ENCODE data around the gene AP5Z1.

AP5Z1 gene

DNA sequence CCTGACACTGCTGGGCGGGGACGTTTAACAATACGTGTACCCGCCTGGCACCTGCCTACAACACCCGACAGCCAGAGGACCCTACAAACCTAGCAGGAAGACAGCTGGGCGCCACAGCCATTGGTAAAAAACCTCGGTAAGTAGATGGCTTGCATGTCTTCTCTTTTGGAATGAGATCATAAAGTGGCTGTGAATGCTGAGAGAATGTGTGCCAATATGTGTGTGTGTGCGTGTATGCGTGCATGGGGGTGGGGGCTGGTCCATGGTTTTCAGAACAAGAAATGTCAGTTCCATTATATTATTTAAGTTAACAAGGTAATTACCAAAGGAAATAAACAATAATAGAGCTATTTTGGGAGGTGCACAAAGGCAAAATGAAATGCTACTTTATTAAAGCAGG, 47.3 kb downstream of the AP5Z1 start:
- no peak for DNase-seq (ENCODE audit: low read depth)

DNA sequence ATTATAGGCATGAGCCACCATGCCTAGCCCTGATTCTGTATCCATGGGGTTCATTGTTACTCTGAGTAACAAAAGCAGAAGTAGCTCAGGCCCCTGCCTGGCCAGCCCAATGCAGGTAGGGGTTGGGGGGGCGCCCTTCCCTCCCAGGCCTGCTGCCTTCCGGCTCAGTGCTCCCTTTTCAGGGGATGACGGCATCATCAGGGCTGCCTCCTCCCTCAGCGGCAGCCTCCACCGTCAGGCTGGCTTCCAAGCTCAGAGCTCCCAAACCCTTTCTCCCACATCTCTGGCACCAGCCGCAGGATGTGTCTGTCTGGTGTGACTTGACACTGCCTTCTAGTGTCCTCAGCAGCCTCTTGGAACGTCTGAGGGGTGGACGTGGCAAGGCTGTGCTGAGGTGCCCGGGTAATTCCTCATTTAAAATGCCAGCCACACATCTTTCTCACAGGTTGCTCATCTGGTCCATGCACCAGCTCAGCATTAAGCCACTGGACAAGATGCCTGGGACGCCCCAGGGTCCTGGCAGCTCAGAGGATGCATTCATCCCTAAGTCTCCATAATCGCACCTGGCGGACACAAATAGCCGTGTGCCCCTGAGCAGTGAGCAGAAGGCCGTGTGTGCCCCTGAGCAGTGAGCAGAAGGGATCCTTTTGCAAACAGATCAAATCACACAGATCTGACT, 48.2 kb downstream of the AP5Z1 start:
- DNase-seq (ENCODE audit: low read depth) = no peak

DNA sequence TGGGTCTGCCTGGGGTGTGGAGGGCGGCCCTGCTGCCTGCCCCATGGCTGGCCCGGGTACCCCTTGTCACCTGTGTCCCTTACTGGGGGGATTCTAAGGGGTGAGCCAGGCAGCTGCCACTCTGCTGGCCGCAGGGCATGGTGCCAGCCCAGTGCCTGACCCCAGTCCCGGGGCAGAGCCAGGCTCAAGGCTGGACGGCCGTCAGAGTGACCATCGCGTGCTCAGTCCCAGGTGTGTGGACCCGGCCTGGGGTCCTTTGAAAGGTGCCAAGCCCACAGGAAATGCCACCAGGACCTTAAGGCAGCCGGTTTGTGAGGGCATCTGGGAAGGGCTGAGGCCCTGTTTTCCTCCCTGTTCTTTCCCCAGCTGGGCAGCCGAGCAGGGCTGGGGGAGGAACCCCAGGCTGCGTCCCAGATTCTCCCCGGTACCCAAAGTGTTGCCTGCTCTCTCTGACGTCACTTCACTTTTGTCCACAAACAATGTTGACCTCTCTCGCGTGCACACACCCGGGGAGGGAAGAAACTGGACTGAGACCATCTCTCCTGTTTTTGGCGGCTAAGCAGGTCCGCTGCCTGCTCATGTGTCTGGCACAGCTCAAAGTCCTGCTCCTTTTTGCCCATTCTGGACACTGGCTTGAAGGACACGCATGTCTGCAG, 48.8 kb downstream of the AP5Z1 start:
- DNase-seq (ENCODE audit: low read depth) = no peak

DNA sequence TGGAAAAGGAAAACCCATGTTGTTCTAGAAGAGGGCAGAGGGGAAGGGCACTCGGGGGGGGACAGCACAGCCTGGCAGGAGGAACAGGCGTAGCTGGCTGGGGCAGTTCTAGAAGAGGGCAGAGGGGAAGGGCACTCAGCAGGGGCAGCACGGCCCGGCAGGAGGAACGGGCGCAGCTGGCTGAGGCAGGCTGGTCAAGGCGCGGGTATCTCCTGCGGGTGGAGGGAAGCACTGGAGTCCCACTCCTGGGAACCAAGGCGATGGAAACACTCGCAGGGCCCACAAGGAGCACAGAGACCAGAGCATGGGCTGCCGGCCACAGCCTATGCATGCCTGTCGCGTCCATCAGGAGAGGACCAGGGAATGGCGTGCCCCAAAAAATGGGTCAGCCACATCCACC, 49.7 kb downstream of the AP5Z1 start:
- DNase-seq (ENCODE audit: low read depth) = no peak

DNA sequence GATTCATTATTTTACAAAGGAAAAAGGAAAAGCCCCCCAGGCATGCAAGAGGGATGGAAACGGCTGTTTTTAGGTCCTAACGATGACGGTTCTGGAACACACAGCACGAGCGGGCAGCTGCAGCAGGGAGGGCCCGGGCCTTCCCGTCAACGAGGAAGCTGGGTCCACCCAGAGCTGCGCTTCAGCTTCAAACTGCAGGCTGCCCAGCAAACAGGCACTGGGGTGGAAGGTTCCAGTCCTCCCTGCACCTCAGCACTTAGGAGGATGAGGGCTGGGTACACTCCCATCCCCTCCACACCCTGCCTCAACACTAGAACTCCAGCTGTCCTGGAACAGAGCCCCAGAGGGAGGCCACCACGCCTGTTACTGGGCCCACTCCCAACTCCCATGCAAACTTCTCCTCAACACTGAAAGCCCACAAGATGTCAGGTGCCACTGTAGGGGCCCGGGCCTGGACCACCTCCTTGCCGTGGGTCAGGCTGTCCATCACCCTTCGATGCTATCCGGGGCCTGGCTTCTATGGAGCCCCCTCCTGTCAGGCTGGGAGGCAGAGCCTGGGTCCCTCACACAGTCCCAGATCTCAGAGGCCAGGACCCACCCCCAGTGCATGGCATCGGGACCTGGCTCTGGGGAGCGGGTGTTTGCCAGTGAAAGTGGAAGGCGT, 53.4 kb downstream of the AP5Z1 start:
- no peak for DNase-seq (ENCODE audit: low read depth)

DNA sequence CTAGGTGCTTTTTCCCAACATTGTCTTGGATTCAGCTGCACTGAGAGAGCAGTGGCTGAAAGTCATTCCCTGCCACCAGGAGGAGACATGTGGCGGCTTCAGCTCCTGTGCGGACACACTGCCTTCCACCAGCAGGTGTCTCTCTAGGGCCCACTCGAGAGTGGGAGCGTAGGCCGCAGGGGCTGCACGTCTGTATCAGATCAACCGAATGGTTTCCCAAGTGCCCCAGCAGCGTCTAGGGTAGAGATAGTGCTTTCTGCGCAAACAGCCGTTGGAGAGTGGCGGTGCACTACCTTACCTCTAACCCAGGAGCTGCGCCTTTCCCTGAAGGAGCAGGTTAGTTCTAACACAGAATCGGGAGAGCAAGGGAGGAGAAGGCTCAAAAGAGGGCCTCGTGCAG, 54.8 kb downstream of the AP5Z1 start:
- DNase-seq (ENCODE audit: low read depth) = peak; percentile 52

DNA sequence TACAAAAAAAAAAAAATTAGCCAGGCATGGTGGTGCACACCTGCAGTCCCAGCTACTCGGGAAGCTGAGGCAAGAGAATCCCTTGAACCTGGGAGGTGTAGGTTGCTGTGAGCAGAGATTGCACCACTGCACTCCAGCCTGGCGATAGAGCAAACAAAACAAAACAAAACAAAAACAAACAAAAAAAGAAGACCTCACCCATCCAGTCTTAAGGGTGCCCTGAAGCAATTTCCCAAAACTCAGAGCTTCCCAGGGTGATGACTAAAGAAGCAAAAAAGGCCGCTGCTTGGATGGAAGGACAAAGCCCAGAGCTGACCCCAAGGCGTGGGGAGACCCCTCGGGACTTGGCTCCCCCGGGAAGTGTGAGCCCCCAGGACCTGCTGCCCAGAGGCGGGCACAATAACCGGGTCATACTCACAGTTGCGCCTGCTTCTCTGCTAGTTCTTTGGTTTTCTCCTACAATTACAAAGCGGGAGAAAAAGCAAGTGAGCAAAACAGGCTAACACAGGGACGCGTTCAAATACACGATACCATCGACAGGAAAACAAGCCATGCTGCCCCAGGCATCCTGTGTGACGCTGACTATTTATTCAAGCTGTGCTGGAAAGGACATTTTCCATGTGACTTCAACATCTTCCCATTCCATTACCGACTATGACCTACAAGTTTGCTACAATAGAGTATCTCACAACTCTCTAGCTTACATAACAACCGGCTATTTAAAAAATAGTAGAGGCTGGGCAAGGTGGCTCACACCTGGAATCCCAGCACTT, 56.5 kb downstream of the AP5Z1 start:
- DNase-seq (ENCODE audit: low read depth) = no peak

DNA sequence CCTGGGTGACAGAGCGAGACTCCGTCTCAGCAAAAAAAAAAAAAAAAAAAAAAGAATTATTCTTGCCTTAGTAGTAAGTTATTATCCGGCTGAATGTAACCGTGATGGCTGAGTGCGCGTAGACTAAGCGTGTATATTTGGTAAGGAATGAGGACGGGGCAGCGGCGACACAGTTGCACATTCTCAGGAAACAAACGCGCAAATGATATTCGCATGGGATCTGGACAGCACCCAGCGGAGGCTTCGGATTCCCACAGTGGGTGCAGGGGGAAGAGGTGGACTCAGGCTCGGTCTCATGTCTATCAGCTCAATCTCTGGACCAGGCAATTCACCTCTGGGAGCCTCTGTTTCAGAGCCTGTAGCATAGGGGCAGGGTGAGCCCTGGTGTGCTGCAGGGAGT, 57.3 kb downstream of the AP5Z1 start:
- DNase-seq (ENCODE audit: low read depth) = no peak

DNA sequence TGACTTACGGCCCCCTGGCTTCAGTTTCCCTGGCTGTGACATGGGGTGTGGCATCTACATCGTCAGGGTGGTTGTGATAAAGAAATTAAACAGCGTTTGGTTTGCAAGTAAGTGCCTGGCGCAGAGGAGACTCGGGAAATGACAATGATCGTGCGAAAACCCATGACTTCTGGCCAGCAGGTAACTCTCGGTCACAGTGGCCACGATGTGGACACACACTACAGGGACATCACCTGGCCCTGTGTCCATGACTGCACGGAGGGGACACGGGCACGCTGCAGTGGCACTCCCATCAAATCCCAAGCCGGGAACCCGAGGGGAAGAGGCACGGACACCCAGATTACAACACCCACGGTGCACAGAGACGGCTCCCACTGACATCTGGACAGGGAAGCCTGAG, 57.8 kb downstream of the AP5Z1 start:
- no peak for DNase-seq (ENCODE audit: low read depth)

DNA sequence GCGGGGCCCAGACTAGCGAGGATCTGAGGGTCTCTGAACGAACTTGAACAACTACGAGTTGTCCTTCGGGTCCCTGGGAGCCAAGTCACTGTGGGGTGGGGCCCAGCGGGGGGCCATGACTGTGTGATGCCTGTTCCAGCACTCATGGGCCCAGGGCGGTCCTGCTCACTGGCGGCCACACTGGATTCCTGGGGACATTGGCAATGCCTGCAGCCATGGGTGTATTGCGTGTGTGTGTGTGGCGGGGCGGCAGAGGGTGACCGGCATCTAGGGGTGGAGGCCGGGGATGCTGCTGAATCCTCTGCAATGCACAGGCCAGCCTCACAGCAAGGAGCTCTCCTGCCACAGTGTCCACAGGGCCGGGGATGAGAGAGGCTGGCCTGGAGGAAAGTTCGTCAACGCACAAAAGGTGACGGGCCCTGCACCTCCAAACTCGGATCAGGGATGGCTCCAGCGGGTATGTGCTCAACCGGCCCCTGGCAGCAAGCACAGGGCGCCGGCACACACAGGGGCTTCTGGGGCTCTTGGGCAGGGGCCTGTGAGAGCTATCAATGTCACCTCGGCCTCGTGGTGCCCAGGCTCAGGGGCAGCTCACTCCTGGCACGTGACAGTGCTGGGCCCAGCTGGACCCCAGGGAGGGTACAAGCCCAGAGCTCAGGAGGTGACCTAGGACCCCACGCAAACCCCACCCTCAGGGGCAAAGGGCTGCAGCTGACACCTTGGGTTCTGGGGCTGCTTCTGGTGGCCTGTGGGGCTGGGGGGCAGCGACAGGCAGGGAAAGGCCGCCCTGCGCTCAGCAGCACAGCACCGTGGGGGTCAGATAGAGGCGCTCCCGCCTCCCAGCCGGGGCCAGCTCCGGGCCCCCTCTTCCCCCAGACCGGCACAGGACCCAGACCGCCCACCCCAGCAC, 58.5 kb downstream of the AP5Z1 start:
- no peak for DNase-seq (ENCODE audit: low read depth)

DNA sequence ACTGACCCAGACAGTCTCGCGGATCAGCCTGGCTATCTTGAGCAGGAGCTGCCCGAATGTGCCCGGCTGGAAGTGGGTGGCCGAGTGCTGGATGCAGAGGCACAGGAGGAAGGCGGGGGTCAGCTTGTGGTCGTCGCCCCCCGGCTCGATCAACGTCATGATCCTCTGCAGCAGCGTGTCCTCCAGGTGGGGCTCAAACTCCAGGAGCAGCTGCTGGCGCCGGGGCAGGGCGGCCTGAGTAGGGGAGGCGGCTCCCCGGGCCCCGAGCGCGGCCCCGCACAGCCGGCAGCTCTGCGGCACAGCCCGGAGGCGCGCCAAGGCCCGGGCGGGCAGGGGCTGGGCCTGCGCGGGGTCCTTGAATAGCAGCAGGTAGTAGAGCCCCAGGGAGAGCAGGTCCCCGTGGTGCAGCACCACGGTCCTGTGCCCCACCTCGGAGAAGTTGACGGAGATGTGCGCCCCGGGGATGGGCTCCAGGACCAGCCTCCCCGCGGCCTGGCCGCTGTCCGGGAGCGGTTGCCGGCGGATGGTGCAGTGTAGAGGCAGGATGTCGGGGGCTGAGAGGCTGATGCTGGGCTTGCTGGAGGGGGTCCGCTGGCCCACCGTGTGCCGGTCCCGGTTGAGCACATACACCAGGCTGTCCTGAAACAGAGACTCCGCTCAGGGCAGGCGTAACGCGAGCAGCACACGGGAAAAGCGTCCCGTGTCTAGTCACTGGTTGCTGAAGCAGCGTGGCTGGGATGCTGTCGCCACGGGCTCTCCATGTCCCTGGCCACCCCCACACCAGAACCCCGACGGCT, 59.4 kb downstream of the AP5Z1 start:
- no peak for DNase-seq (ENCODE audit: low read depth)

DNA sequence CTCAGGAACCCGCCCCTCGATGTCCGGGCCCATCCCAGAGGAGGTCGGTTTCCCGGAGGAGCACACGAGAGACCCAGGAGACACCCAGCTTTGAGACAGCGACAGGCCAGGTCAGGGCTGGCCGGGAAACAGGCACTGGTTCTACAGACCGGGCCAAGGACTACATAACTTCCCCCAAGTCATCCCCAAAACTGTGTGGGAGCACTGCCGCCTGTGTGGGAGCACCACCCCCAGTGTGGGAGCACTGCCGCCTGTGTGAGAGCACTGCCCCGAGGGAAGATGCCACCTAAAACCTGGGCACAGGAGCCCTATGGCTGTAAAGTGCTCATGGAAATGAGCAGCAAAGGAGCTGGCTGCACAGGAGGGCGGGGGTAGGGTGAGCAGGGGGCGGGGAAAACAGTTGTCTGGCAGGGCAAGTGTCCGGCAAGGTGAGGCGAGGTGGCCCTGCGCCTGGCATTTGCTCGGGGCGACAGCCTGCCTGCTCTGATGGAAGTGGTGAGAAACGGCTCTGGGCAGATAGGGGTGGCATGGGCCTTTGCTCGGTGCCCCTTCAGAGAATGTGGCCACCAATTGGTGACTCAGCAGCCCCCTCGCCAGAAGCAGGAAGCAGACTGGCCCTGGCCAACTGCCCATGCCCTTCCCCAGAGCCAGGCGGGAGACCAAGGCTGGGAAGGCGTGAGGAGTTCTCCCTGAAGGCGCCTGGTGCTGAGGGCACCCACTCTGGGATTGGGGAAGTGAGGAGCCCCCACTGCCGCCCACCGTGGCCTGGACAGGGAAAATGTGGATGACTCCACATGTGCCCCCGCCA, 60.2 kb downstream of the AP5Z1 start:
- DNase-seq (ENCODE audit: low read depth) = no peak

DNA sequence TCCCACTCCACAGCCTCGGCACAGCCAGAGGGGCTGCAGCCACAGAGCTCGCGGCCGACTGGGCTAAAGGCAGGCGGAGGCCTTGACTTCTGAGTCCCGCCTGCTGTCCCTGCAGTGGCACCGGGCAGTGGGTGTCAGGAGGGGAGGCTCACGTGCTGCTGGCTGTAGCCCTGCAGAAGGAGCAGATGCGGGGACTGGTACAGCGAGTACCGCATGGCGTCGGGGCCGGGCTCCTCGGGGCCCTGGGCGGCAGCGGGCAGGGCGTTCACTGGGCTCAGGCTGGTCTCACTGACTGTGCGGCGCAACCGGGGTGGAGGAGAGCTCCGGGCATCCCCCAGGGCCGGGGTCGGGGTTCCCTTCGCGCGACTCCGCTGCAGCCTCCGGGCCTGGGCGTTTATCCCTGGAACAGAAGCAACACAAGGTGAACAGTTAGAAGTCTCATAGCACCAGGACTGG, 60.8 kb downstream of the AP5Z1 start:
- no peak for DNase-seq (ENCODE audit: low read depth)

DNA sequence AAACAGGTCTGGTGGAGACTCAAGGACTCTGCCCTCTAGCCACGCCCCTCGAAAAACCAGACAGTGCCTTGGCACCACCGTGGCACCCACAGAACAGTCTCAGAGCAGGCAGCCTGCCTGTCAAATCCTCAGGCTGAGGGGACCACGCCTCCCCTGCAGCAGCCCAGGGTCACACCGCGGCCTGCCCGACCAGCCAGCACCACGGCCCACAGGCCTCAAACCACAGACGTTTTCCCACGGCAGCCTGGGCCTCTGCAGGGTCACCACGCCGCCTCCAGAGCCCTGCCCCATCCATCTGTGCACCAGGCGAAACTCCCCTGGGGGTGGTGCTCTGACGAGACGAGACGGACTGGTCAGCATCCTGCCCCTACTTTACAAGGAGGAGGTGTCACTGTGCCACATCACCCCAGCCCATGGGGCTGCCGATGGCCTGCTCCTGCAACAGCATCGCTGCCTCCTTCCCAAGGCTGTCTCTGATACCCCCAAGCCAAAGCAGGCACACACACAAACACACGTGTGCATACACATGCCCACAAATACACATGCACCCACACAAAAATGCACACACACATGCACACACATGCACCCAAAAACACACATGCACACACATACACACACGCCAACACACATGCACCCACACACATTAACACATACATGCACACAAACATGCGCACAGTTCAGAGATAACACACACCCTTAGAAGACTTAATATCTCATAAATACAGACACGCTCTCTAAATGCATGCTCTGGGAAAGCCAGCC, 61.8 kb downstream of the AP5Z1 start:
- no peak for DNase-seq (ENCODE audit: low read depth)

DNA sequence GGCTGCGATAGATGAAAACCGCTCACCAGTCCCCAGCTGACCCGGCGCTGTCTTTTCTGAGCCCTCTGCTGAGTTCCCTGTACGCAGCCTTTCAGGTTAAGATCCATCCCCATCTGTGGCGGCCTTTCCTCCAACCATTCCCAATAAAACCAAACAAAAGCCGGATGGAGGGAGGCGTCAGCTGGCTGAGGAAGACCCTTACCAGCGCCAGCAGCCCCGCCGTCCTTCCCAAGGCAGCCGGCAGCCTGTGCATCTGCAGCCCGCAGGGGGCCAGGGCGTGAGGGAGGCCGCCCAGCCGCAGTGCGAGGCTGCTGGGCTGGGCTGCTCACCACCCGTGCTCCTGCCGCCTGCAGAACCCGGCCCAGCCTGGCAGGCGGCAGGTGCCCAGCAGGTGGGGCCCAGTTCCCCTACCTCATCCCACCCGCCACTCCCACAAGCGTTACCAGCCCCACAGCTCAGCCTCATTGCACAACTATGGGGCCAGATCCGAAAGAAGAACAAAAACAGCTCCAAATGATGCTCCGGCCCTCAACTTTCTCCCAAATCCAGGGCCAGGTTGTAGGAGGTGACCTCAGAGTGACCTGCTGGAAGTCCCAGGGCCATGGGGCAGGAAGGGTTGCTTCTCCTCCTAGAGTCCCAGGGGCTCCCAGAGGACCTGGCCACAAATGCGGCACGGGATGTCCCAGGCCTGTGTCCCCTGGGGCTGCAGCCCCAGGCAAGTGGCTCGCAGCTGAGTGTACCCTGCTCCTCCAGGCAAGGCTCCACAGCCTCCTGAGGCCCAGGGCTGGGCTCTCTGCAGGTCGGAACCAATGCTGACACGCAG, 62.6 kb downstream of the AP5Z1 start:
- no peak for DNase-seq (ENCODE audit: low read depth)

DNA sequence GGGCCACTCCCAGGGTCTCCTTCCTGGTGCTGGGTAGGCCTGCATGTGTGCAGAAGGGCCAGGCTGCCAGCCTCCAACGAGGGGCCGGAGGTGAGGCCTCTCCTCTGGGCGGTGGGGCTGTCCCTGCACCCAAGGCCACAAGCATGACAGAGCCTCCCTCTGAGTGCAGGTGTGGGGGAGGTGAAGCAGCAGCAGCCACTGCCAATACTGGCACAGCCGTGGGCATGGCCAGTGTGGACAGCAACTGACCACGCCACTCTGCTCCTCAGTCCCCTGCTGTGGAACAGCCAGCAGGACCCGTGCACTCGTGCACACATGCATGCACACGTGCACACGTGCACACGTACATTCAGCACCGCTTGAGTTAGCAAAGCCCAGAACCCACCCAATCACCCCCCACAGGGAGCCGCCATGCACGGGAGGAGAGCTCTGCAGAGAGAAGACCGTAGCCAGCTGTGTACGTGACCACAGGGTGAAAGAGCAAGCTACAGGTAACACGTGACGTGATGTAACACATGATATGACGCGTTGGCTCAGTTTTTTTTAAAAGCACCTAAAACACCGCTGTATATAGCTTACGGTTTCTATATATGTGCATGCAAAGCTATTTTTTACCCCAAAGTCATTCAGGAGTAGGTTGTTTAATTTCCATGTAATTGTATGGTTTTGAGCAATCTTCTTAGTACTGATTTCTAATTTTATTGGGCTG, 63.4 kb downstream of the AP5Z1 start:
- DNase-seq (ENCODE audit: low read depth) = no peak

DNA sequence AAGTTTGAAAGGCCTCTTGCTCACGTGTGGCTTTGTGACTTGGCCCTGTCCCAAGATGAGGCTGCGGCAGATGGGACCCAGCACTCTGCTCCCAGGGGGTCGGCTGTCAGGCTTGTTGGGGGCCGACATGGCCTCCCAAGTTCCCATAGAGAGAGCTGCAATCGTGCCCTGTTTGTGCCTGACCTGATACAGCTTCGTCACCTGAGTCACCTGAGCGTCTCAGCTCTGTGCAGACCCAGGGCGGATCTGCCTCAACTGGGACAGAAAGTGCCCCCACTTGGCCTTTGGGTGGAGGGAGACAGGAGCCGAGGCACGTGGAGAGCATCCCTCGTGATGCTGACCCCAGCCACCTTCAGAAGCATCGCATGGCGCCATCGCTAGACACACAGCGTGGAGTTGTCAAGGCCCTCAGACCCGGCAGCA, 64.7 kb downstream of the AP5Z1 start:
- DNase-seq (ENCODE audit: low read depth) = no peak

Measured in activated T-cell treated with anti-CD3 and anti-CD28 coated beads for 48 hours (primary cell).